Gastrocnemius medialis (tissue), 4 donors: ENCODE results near the gene MRM2. TPM values are rescaled to one million over a fixed set of nuclear protein-coding genes. Genes with fewer than 3 reads are reported as not detected.
"Not testable (repeated sequence)": the region's sequence is repeated elsewhere in the genome, so short reads cannot be mapped to it uniquely, and the experiment has no call there.

Experiments used
- ATAC-seq, 2 donors: fragments of 150-250 bp; one replicate each; pipeline ENCODE4 v1.9.1; 2016
- DNase-seq, 2 donors: peaks; one replicate each; pipeline ENCODE4 v3.0.0-alpha.2; 2019
- H3K27ac ChIP-seq, 4 donors: fragments of 200-600 bp; sonication (generic); 1 replicate in 1 of 4; 2 replicates in 3 of 4; pipeline ENCODE4 v1.5.1; 2016 to 2018; ENCODE audit warnings: mild to moderate bottlenecking in 2 of 4, moderate library complexity in 1 of 4
- H3K27me3 ChIP-seq, 3 donors: fragments of 200-600 bp; sonication (generic) in 2 of 3; 1 replicate in 1 of 3; 2 replicates in 2 of 3; pipeline versions ENCODE4 v1.5.1 to v1.6.0; 2016 to 2019; ENCODE audit warnings: mild to moderate bottlenecking in 1 of 3, moderate library complexity in 1 of 3
- H3K36me3 ChIP-seq, 2 donors: fragments of 200-600 bp; sonication (generic) in 1 of 2; one replicate each; pipeline ENCODE4 v1.5.1; 2017 to 2018
- H3K4me1 ChIP-seq, 2 donors: fragments of 200-600 bp; sonication (generic) in 1 of 2; one replicate each; pipeline ENCODE4 v1.5.1; 2016 to 2017; ENCODE audit warnings: mild to moderate bottlenecking in 2 of 2
- H3K4me3 ChIP-seq, 4 donors: fragments of 200-600 bp; sonication (generic) in 3 of 4; 1 replicate in 1 of 4; 2 replicates in 3 of 4; pipeline ENCODE4 v1.5.1; 2016 to 2019; ENCODE audit warnings: mild to moderate bottlenecking in 2 of 4
- H3K9me3 ChIP-seq, 3 donors: fragments of 200-600 bp; sonication (generic) in 2 of 3; 1 replicate in 1 of 3; 2 replicates in 2 of 3; pipeline ENCODE4 v1.5.1; 2016 to 2019
- POLR2A ChIP-seq, 2 donors: fragments of 450-650 bp; IDR thresholded peaks; one replicate each; pipeline ENCODE4 v1.6.1; 2017; ENCODE audit warnings: antibody characterized with exemption in 2 of 2, mild to moderate bottlenecking in 2 of 2, moderate library complexity in 2 of 2
- in situ Hi-C, 4 donors: fragments of 200-750 bp; cut with MboI; loops; one replicate each; pipeline versions ENCODE4 v1.15.0 to v1.8.0; 2017; ENCODE audit warnings: low sequenced_read_pairs in 4 of 4
- intact Hi-C: fragments of 100-400 bp; cut with DNase I; formaldehyde crosslinking; loops from one replicate; pipeline ENCODE4 v1.15.1; 2023; ENCODE audit warnings: low total_unique reads
- total RNA-seq, 4 donors: library from RNA; depleted of rRNA; stranded (reverse); fragments of >200 nt; gene quantifications; one replicate each; pipeline versions ENCODE4 v1.1.0 to v1.2.3, GENCODE V29; 2016
- TF ChIP-seq, protein P1 (sequence below), 5 experiments: fragments of 450-650 bp in 3 of 5; fragments of 200-600 bp in 2 of 5; sonication (generic) in 2 of 5; IDR thresholded peaks in 4 of 5; conservative IDR thresholded peaks in 1 of 5; 1 replicate in 4 of 5; 2 replicates in 1 of 5; pipeline ENCODE4 v1.5.1; 2016 to 2019; ENCODE audit warnings: antibody characterized with exemption in 5 of 5, mild to moderate bottlenecking in 3 of 5, moderate library complexity in 3 of 5

Gene MRM2
- total RNA-seq, 4 donors from 2014 or later: 14.1 to 41.7 (median 16.9) TPM

DNA sequence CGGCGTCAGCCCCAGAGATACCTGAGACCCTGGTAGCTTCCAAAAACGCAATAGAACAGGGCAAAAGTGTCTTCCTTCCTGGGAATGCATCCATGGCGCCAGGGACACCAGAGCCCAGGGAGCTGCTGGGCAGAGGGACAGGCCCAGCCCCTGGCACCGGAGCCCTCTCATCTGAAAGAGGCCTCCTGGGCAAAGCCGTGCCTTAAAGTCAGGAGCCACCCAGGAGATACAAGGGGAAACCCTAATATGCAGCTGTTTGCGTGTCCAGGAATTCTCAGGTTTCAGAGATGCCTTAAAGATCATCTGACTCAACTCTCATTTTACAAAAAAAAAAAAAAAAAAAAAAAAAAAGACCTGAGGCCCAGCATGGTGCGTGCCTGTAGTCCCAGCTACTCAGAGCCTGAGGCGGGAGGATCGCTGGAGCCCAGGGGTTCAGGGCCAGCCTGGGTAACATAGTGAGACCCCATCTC, 28.0 kb upstream of the MRM2 start:
- Histone ChIP-seq H3K36me3 (no peaks in the 10 kb centered on the region), H3K4me1 (no peaks in the 10 kb centered on the region), H3K9me3 (no peaks in the 10 kb centered on the region), H3K4me3 (no peak overlapping the region), H3K27ac (peak overlapping the region in 1 of 4 donors; percentile 5), H3K27me3 (no peaks in the 10 kb centered on the region)
- no peak for TF ChIP-seq POLR2A (IDR thresholded peaks at IDR 0.05)
- no peak for DNase-seq
- intact Hi-C loops: no loop called here
- ATAC-seq: no peak
- in situ Hi-C loops: no loop called here

DNA sequence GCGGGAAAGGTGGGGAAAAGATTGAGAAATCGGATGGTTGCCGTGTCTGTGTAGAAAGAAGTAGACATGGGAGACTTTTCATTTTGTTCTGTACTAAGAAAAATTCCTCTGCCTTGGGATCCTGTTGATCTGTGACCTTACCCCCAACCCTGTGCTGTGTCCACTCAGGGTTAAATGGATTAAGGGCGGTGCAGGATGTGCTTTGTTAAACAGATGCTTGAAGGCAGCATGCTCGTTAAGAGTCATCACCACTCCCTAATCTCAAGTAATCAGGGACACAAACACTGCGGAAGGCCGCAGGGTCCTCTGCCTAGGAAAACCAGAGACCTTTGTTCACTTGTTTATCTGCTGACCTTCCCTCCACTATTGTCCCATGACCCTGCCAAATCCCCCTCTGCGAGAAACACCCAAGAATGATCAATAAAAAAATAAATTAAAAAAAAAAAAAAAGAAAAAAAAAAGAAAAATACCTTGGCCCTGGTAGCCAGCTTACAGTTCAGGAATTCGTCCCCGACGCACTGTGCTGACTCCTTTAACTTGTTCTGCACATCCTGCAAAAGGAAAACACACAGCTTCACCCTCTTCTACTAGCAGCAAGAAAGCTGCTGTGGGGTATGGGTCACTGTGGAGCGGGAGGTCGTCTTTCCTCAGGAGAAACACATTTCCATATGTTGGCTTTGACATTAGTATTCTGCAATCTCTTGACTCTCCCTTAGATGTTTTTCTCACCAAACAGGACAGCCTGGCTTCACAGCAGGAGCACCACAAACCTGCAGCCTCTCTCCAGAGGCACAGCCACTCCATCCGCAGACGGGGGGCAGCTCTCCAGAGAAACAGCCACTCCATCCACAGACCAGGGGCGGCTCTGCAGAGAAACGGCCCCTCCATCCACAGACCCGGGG, 27.3 kb upstream of the MRM2 start:
- H3K36me3 ChIP-seq, ATAC-seq, intact Hi-C loops, H3K9me3 ChIP-seq, H3K4me3 ChIP-seq, DNase-seq, H3K4me1 ChIP-seq, H3K27me3 ChIP-seq, in situ Hi-C loops: not testable (repeated sequence)
- H3K27ac ChIP-seq: peak overlapping the region in 1 of 4 donors; percentile 5

DNA sequence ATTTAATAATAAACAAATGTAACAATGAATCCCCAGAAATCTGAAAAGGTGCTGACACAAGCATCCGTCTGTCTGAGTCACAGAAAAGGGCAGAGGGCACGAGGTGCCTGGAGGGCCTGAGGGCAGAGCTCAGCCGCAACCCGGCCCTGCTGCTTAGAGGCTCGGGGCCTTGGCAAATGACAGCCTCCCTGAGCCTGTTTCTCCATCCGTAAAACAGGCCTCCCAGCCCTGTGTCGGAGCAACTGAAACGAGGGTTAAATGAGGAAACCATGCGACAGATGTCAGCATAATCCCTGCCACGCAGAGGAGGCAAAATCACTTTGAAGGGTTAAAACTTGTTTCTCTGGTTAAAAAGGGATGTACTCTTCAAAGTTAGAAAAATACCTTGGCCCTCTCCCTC, 24.9 kb upstream of the MRM2 start:
- no peak for ATAC-seq
- no peaks in the 10 kb centered on the region for H3K9me3 ChIP-seq
- no peaks in the 10 kb centered on the region for H3K27me3 ChIP-seq
- TF ChIP-seq, protein P1, sequence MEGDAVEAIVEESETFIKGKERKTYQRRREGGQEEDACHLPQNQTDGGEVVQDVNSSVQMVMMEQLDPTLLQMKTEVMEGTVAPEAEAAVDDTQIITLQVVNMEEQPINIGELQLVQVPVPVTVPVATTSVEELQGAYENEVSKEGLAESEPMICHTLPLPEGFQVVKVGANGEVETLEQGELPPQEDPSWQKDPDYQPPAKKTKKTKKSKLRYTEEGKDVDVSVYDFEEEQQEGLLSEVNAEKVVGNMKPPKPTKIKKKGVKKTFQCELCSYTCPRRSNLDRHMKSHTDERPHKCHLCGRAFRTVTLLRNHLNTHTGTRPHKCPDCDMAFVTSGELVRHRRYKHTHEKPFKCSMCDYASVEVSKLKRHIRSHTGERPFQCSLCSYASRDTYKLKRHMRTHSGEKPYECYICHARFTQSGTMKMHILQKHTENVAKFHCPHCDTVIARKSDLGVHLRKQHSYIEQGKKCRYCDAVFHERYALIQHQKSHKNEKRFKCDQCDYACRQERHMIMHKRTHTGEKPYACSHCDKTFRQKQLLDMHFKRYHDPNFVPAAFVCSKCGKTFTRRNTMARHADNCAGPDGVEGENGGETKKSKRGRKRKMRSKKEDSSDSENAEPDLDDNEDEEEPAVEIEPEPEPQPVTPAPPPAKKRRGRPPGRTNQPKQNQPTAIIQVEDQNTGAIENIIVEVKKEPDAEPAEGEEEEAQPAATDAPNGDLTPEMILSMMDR (IDR thresholded peaks at IDR 0.05 in 4 of 5, conservative IDR thresholded peaks at IDR 0.05 in 1 of 5): no peak
- no peak for TF ChIP-seq POLR2A (IDR thresholded peaks at IDR 0.05)
- in situ Hi-C loops: no loop called here
- no peak overlapping the region for H3K27ac ChIP-seq
- peaks cover 0 to 18% of the 10 kb centered on the region in 2 donors for H3K36me3 ChIP-seq
- H3K4me3 ChIP-seq: no peak overlapping the region
- intact Hi-C loops: no loop called here
- H3K4me1 ChIP-seq: no peaks in the 10 kb centered on the region
- DNase-seq: no peak

DNA sequence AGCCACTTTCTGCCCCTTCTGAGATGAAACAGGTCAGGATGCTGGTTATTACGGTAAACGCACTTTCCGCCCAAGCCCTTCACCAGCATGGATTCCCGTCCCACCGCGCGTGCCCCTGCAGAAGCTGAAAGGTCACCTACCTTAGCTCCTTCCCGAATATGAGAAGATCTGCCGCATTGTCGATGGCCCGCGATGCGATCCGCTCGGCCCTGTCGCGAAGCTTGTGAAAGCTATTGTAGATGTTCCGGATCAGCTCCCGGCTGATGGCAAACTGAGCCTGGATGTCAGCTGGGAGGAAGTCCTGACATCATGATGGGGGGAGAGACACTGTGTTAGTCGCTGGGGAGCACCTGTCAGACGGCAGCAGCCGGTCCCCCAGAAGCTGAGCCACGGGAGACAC, 22.2 kb upstream of the MRM2 start:
- in situ Hi-C loops: no loop called here
- no peak for DNase-seq
- no peaks in the 10 kb centered on the region for H3K9me3 ChIP-seq
- no peaks in the 10 kb centered on the region for H3K27me3 ChIP-seq
- peaks cover 0 to 18% of the 10 kb centered on the region in 2 donors for H3K36me3 ChIP-seq
- no peak for ATAC-seq
- H3K4me1 ChIP-seq: no peaks in the 10 kb centered on the region
- H3K4me3 ChIP-seq: no peak overlapping the region
- intact Hi-C loops: no loop called here
- no peak overlapping the region for H3K27ac ChIP-seq
- TF ChIP-seq POLR2A (IDR thresholded peaks at IDR 0.05): no peak
- TF ChIP-seq, protein P1 (IDR thresholded peaks at IDR 0.05 in 4 of 5, conservative IDR thresholded peaks at IDR 0.05 in 1 of 5): no peak

DNA sequence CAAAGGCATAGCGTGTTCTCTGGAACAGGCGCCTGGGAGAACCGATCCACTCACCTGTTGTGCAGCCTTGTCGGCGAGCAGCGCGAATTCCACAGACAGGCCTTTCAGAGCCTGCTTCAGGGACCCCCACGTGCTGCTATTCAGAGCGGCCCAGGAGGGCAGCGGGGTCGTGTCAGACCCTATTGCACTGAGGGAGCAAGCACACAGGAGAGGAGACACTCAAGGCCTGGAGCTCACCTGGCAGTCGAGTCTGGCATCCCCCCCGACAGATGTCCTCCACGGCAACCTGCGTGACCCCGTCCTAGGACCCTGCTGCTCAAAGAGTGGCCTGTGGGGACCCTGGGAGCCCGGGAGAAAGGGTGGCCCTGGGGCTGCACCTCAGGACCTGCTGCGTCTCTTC, 21.2 kb upstream of the MRM2 start:
- in situ Hi-C loops: no loop called here
- DNase-seq (no peak), ATAC-seq (no peak)
- no peak overlapping the region for H3K4me3 ChIP-seq
- peaks cover 0 to 18% of the 10 kb centered on the region in 2 donors for H3K36me3 ChIP-seq
- H3K27me3 ChIP-seq: no peaks in the 10 kb centered on the region
- intact Hi-C loops: no loop called here
- no peaks in the 10 kb centered on the region for H3K9me3 ChIP-seq
- no peaks in the 10 kb centered on the region for H3K4me1 ChIP-seq
- H3K27ac ChIP-seq: no peak overlapping the region
- TF ChIP-seq, protein P1 (IDR thresholded peaks at IDR 0.05 in 4 of 5, conservative IDR thresholded peaks at IDR 0.05 in 1 of 5): no peak
- TF ChIP-seq POLR2A (IDR thresholded peaks at IDR 0.05): no peak
